Calu3 (cell line): ENCODE results near the gene SCLY. TPM values are rescaled to one million over a fixed set of nuclear protein-coding genes. Genes with fewer than 3 reads are reported as not detected.

Source experiments
- BruUV-seq: library from RNA; stranded (reverse); fragments of 400-500 nt; replicated peaks from 2 replicates; lab custom pipeline; 2021; lab: Mats Ljungman, UMichigan
- CTCF ChIA-PET: fragments of 300-600 bp; sonication (Branson Sonifier 250); formaldehyde crosslinking; loops from one replicate; lab custom pipeline; 2022; ENCODE audit warnings: antibody characterized with exemption; lab: Charles Lee
- DNase-seq: peaks from one replicate; pipeline ENCODE4 v3.0.0; 2022
- H3K27ac Mint-ChIP-seq: one replicate; pipeline ENCODE4 v1.8.0; 2022; ENCODE audit warnings: mixed read lengths; ENCODE audit not compliant: unreplicated experiment
- H3K27me3 Mint-ChIP-seq: one replicate; pipeline ENCODE4 v1.8.0; 2022; ENCODE audit warnings: mixed read lengths; ENCODE audit not compliant: unreplicated experiment
- H3K36me3 Mint-ChIP-seq: one replicate; pipeline ENCODE4 v1.8.0; 2022; ENCODE audit warnings: mild to moderate bottlenecking, moderate library complexity, mixed read lengths; ENCODE audit not compliant: insufficient read depth, unreplicated experiment
- H3K4me1 Mint-ChIP-seq: one replicate; pipeline ENCODE4 v1.8.0; 2022; ENCODE audit warnings: mild to moderate bottlenecking, low read depth, mixed read lengths; ENCODE audit not compliant: unreplicated experiment
- H3K4me3 Mint-ChIP-seq: one replicate; pipeline ENCODE4 v1.8.0; 2022; ENCODE audit warnings: mild to moderate bottlenecking, low read depth, moderate library complexity, mixed read lengths; ENCODE audit not compliant: unreplicated experiment
- H3K9me3 Mint-ChIP-seq: one replicate; pipeline ENCODE4 v1.8.0; 2022; ENCODE audit warnings: low read depth, mixed read lengths; ENCODE audit not compliant: unreplicated experiment
- intact Hi-C: fragments of 100-400 bp; cut with micrococcal nuclease; formaldehyde crosslinking; loops from one replicate; pipeline ENCODE4 v1.10.0; 2022; ENCODE audit not compliant: unreplicated experiment
- total RNA-seq: library from RNA; stranded (reverse); gene quantifications from 2 replicates; pipeline ENCODE4 v1.2.3, GENCODE V29; 2022
- TF ChIP-seq, protein P1 (sequence below): fragments of 200-600 bp; IDR thresholded peaks from one replicate; pipeline ENCODE4 v1.8.0; 2022; ENCODE audit warnings: antibody characterized with exemption; ENCODE audit not compliant: unreplicated experiment

SCLY gene
- total RNA-seq, 1 experiment from 2014 or later: 37.5 TPM

DNA sequence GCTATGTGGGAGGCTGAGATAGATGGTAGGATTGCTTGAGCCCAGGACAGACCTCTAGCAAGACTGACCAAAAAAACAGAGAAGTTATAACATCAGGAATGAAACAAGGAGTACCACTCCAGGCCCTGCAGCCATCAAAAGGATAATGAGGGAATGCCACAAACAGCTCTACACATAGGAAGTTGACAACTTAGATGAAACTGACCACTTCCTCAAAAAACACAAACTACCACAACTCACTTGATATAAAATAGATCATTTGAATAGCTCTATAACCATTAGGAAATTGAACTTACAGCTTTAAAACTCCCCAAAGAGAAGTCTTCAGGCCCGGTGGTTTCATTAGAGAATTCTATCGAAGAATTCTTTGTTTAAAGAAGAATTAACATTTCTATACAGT, 26.4 kb downstream of the SCLY start:
- peaks cover 16% of the 10 kb centered on the region for H3K36me3 Mint-ChIP-seq
- no peaks in the 10 kb centered on the region for H3K9me3 Mint-ChIP-seq
- no peak for DNase-seq
- CTCF ChIA-PET: no interaction called here
- BruUV-seq: no TSS peak
- no peak overlapping the region for H3K27ac Mint-ChIP-seq
- H3K4me3 Mint-ChIP-seq: no peak overlapping the region
- no peaks in the 10 kb centered on the region for H3K4me1 Mint-ChIP-seq
- no peaks in the 10 kb centered on the region for H3K27me3 Mint-ChIP-seq
- intact Hi-C loops: no loop called here
- TF ChIP-seq, protein P1, sequence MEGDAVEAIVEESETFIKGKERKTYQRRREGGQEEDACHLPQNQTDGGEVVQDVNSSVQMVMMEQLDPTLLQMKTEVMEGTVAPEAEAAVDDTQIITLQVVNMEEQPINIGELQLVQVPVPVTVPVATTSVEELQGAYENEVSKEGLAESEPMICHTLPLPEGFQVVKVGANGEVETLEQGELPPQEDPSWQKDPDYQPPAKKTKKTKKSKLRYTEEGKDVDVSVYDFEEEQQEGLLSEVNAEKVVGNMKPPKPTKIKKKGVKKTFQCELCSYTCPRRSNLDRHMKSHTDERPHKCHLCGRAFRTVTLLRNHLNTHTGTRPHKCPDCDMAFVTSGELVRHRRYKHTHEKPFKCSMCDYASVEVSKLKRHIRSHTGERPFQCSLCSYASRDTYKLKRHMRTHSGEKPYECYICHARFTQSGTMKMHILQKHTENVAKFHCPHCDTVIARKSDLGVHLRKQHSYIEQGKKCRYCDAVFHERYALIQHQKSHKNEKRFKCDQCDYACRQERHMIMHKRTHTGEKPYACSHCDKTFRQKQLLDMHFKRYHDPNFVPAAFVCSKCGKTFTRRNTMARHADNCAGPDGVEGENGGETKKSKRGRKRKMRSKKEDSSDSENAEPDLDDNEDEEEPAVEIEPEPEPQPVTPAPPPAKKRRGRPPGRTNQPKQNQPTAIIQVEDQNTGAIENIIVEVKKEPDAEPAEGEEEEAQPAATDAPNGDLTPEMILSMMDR: no peak

DNA sequence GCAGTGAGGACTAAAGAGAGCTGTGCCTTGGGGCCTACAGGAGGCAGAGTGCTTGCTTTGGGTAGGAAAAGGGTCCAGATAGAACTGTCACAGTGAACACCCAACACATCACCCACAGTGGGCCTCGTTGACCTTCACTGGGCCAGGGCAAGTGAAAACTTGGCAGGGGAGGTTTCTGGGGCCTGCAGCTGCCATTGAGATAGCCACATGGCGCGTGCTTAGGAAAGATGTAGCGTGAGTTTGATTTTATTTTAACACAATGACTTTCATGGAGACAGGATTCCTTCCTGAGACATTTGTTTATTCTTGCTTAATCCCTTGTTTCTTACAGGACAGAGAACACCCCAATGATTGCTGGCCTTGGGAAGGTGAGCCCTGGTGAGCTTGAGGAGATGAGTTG, 30.1 kb downstream of the SCLY start:
- H3K27me3 Mint-ChIP-seq: no peaks in the 10 kb centered on the region
- H3K27ac Mint-ChIP-seq: no peak overlapping the region
- TF ChIP-seq, protein P1: no peak
- no TSS peak for BruUV-seq
- no peaks in the 10 kb centered on the region for H3K36me3 Mint-ChIP-seq
- intact Hi-C loops: no loop called here
- CTCF ChIA-PET: no interaction called here
- no peak overlapping the region for H3K4me3 Mint-ChIP-seq
- DNase-seq: no peak
- no peaks in the 10 kb centered on the region for H3K4me1 Mint-ChIP-seq
- no peaks in the 10 kb centered on the region for H3K9me3 Mint-ChIP-seq

DNA sequence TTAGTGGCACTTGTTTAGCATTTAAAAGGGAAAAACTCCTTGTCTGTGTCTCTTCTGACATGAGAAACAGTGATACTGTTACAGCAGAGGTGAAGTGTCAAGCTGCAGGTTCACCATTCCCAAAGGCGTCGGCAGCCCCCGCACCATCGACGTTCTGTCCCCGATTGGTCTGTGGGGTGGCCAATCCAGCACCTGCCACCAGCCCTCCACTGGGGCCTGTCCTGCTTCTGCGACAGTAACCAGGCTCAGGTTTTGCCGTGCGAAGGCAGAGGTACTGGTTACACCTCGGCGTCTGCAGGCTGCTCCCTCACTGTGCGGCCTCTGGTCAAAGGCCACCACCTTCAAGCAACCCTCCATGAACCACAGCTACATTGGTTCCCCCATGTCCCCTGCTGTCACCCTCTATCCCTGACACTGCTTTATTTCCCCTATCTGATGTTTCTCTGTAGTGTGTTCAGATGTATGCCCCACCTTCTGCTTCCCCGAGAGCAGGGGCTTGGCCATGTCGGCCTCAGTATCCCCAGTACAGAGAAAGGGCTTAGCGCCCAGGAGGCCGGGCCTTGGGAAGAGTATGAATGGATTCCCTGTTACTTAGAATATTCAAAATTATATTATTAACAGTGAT, 30.7 kb downstream of the SCLY start:
- Mint-ChIP-seq H3K27ac (no peak overlapping the region), H3K4me1 (no peaks in the 10 kb centered on the region), H3K4me3 (no peak overlapping the region), H3K9me3 (no peaks in the 10 kb centered on the region), H3K36me3 (no peaks in the 10 kb centered on the region), H3K27me3 (no peaks in the 10 kb centered on the region)
- no peak for DNase-seq
- CTCF ChIA-PET: no interaction called here
- no TSS peak for BruUV-seq
- TF ChIP-seq, protein P1: no peak
- intact Hi-C loops: no loop called here

DNA sequence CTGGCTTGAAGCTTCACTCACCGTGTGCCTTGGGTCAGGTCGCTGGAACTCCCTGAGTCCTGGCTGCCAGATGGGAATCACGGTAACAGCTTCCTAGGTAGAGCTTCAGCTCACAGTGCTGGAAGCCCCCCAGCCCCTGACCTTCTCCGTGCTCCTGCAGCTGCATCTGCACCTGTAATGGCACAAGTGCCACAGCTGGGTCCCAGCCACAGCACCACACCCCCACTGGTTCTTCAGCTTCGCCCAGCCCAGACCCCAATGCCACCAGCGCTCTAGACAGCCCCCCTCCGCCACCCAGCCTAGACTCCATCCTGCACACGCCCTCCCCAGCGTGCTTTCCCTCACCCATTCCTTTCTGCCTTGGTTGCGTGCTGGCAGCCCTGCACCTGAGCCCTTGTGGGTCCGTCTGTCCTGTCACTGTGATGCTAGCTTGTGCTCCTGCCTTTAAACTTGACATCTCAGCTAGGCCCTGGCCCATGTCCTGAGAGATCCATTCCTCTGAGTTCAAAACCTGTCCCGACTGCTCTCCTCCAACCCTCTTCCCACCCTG, 31.8 kb downstream of the SCLY start:
- no peak overlapping the region for H3K4me3 Mint-ChIP-seq
- TF ChIP-seq, protein P1: no peak
- H3K27ac Mint-ChIP-seq: no peak overlapping the region
- CTCF ChIA-PET: no interaction called here
- no peaks in the 10 kb centered on the region for H3K4me1 Mint-ChIP-seq
- DNase-seq: no peak
- intact Hi-C loops: no loop called here
- no peaks in the 10 kb centered on the region for H3K9me3 Mint-ChIP-seq
- H3K36me3 Mint-ChIP-seq: peaks cover 9% of the 10 kb centered on the region
- no TSS peak for BruUV-seq
- H3K27me3 Mint-ChIP-seq: no peaks in the 10 kb centered on the region
